GM19395 (cell line): ENCODE measurements around the gene CDC42BPB.
A peak's percentile ranks its signal among the peaks of the same experiment; 100 is the strongest.

Experiments
- ATAC-seq: cut with Tn5 transposase; IDR thresholded peaks from one replicate; pipeline ENCODE4 v1.9.1; 2021; ENCODE audit warnings: mild to moderate bottlenecking, moderate library complexity; ENCODE audit not compliant: unreplicated experiment

Gene CDC42BPB

GRCh38 chr14:102998393-102998792 lies 59.0 kb downstream of the CDC42BPB start:
- ATAC-seq, result no peak

- no peak for ATAC-seq
Measured at GRCh38 chr14:102996941-102997340, 60.4 kb downstream of the CDC42BPB start.

- ATAC-seq, result no peak
Measured at GRCh38 chr14:102994689-102995088, 62.7 kb downstream of the CDC42BPB start.

- no peak for ATAC-seq
Measured at GRCh38 chr14:102993523-102993922, 63.8 kb downstream of the CDC42BPB start.

- no peak for ATAC-seq
Measured at GRCh38 chr14:102991376-102991775, 66.0 kb downstream of the CDC42BPB start.

- no peak for ATAC-seq
Measured at GRCh38 chr14:102988054-102988453, 69.3 kb downstream of the CDC42BPB start.

GRCh38 chr14:102986810-102987579 lies 70.4 kb downstream of the CDC42BPB start:
- no peak for ATAC-seq

- peak; percentile 82 for ATAC-seq
Measured at GRCh38 chr14:102985665-102986064, 71.7 kb downstream of the CDC42BPB start.

- no peak for ATAC-seq
Measured at GRCh38 chr14:102984336-102985102, 72.8 kb downstream of the CDC42BPB start.

GRCh38 chr14:102983496-102983895 lies 73.9 kb downstream of the CDC42BPB start:
- ATAC-seq, result no peak

- ATAC-seq, result no peak
Measured at GRCh38 chr14:102982852-102983470, 74.4 kb downstream of the CDC42BPB start.

GRCh38 chr14:102980409-102980810 lies 76.9 kb downstream of the CDC42BPB start:
- ATAC-seq, result no peak

- ATAC-seq, result no peak
Measured at GRCh38 chr14:102979406-102979805, 77.9 kb downstream of the CDC42BPB start.

GRCh38 chr14:102977475-102977874 lies 79.9 kb downstream of the CDC42BPB start:
- no peak for ATAC-seq

GRCh38 chr14:102975662-102976061 lies 81.7 kb downstream of the CDC42BPB start:
- ATAC-seq, result no peak

- ATAC-seq, result no peak
Measured at GRCh38 chr14:102973706-102974285, 83.6 kb downstream of the CDC42BPB start.

- no peak for ATAC-seq
Measured at GRCh38 chr14:102971836-102972606, 85.3 kb downstream of the CDC42BPB start.

GRCh38 chr14:102971314-102971713 lies 86.0 kb downstream of the CDC42BPB start:
- no peak for ATAC-seq

GRCh38 chr14:102970496-102970895 lies 86.9 kb downstream of the CDC42BPB start:
- no peak for ATAC-seq

- ATAC-seq, result no peak
Measured at GRCh38 chr14:102969901-102970300, 87.4 kb downstream of the CDC42BPB start.
